Glomerular endothelial cell (primary cell): Measurements from ENCODE around the gene HSD11B1. TPM values are rescaled to one million over a fixed set of nuclear protein-coding genes. Genes with fewer than 3 reads are reported as not detected.
A peak's percentile ranks its signal among the peaks of the same experiment; 100 is the strongest.
"Not testable (repeated sequence)": the region's sequence is repeated elsewhere in the genome, so short reads cannot be mapped to it uniquely, and the experiment has no call there.

Source experiments
- DNase-seq: peaks from one replicate; pipeline ENCODE4 v3.0.0-alpha.2; 2011; ENCODE audit warnings: low read depth, low spot score; ENCODE audit errors: extremely low read depth
- total RNA-seq: library from RNA; depleted of rRNA; stranded (reverse); fragments of >200 nt; gene quantifications from 2 replicates; pipeline ENCODE4 v1.2.3, GENCODE V29; 2015

The HSD11B1 gene
- total RNA-seq, 1 donor from 2014 or later: not detected

- no peak for DNase-seq
These were observed 15.2 kb upstream of the HSD11B1 start for GRCh38 chr1:209689477-209689876.

- DNase-seq: no peak
These were observed 13.4 kb upstream of the HSD11B1 start for GRCh38 chr1:209691237-209691636.

GRCh38 chr1:209692296-209692695, 12.3 kb upstream of the HSD11B1 start:
- no peak for DNase-seq

GRCh38 chr1:209692745-209693504, 11.7 kb upstream of the HSD11B1 start:
- DNase-seq: peak; percentile 42

- DNase-seq: no peak
These were observed 8.0 kb upstream of the HSD11B1 start for GRCh38 chr1:209696673-209697072.

GRCh38 chr1:209697126-209697525, 7.5 kb upstream of the HSD11B1 start:
- DNase-seq: no peak

GRCh38 chr1:209700686-209701085, 4.0 kb upstream of the HSD11B1 start:
- not testable (repeated sequence) for DNase-seq

GRCh38 chr1:209702832-209703231, 1.8 kb upstream of the HSD11B1 start:
- no peak for DNase-seq

GRCh38 chr1:209703834-209704504, 677 bp upstream of the HSD11B1 start:
- no peak for DNase-seq

- no peak for DNase-seq
These were observed 470 bp downstream of the HSD11B1 start for GRCh38 chr1:209705033-209705598.

- no peak for DNase-seq
These were observed 2.0 kb downstream of the HSD11B1 start for GRCh38 chr1:209706622-209707021.

- DNase-seq: no peak
These were observed 2.7 kb downstream of the HSD11B1 start for GRCh38 chr1:209707308-209707707.

GRCh38 chr1:209708297-209708696, 3.7 kb downstream of the HSD11B1 start:
- DNase-seq: no peak

- no peak for DNase-seq
These were observed 5.4 kb downstream of the HSD11B1 start for GRCh38 chr1:209710093-209710492.

- no peak for DNase-seq
These were observed 6.2 kb downstream of the HSD11B1 start for GRCh38 chr1:209710847-209711246.

GRCh38 chr1:209714338-209714737, 9.7 kb downstream of the HSD11B1 start:
- no peak for DNase-seq

- DNase-seq: no peak
These were observed 10.7 kb downstream of the HSD11B1 start for GRCh38 chr1:209715314-209715713.

- DNase-seq: no peak
These were observed 13.2 kb downstream of the HSD11B1 start for GRCh38 chr1:209717818-209718217.

- no peak for DNase-seq
These were observed 15.7 kb downstream of the HSD11B1 start for GRCh38 chr1:209720326-209720725.

GRCh38 chr1:209720826-209721225, 16.2 kb downstream of the HSD11B1 start:
- no peak for DNase-seq

GRCh38 chr1:209721323-209721722, 16.7 kb downstream of the HSD11B1 start:
- DNase-seq: no peak

GRCh38 chr1:209723265-209723664, 18.6 kb downstream of the HSD11B1 start:
- DNase-seq: no peak
